ENCODE results near the gene GDPD5. TPM values are rescaled to one million over a fixed set of nuclear protein-coding genes. Genes with fewer than 3 reads are reported as not detected.

GDPD5 gene
- total RNA-seq, 1 donor from 2014 or later: 36.6 TPM

DNA sequence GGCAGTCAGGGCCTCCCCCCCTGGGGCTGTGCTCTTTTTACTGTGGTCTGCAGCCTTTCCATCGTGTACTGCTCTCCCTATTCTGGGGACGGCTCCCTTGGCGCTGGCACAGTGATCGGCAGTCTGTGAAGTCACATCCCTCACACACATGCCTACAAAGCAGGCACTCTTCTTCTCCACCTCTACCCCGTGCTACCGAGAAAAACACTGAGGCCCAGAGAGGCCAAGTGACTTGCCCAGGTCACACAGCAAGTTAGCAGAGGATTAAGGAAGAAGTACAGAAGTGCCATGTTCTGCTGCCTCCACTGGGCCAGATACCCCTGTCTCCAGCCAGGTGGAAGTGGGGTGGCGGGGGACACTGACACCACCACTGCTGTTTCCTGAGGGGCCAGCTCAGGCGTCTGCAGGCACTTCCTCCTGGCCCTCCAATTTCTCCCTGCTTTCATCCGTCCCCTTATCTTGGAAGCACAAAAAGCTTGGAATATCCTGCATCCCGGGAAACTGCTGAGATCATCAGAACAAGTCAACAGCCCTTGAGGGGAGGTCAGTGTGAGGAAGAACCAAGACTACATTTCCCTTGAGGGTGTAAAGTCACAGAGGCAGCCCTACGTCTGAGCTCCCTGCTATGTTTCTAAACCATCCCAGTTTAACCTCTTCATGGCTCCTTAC lies 62.5 kb downstream of the GDPD5 start:
- no peaks in the 10 kb centered on the region for H3K9me3 ChIP-seq
- peaks cover 11% of the 10 kb centered on the region for H3K4me1 ChIP-seq
- H3K4me3 ChIP-seq: no peak overlapping the region
- no peaks in the 10 kb centered on the region for H3K27me3 ChIP-seq
- TF ChIP-seq POLR2A (IDR thresholded peaks at IDR 0.05) (no peak), POLR2AphosphoS5 (IDR thresholded peaks at IDR 0.05; ENCODE audit: insufficient read depth in 1 of 2, low read depth in 1 of 2) (no peak)
- TF ChIP-seq, protein P1, sequence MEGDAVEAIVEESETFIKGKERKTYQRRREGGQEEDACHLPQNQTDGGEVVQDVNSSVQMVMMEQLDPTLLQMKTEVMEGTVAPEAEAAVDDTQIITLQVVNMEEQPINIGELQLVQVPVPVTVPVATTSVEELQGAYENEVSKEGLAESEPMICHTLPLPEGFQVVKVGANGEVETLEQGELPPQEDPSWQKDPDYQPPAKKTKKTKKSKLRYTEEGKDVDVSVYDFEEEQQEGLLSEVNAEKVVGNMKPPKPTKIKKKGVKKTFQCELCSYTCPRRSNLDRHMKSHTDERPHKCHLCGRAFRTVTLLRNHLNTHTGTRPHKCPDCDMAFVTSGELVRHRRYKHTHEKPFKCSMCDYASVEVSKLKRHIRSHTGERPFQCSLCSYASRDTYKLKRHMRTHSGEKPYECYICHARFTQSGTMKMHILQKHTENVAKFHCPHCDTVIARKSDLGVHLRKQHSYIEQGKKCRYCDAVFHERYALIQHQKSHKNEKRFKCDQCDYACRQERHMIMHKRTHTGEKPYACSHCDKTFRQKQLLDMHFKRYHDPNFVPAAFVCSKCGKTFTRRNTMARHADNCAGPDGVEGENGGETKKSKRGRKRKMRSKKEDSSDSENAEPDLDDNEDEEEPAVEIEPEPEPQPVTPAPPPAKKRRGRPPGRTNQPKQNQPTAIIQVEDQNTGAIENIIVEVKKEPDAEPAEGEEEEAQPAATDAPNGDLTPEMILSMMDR (IDR thresholded peaks at IDR 0.05): no peak
- no peaks in the 10 kb centered on the region for H3K36me3 ChIP-seq
- intact Hi-C loops (cut with DNase I): no loop called here
- H3K27ac ChIP-seq: no peak overlapping the region
- DNase-seq (ENCODE audit: extremely low spot score in 2 of 2): no peak

GRCh38 chr11:75462117-75462653 lies 63.6 kb downstream of the GDPD5 start:
- no peaks in the 10 kb centered on the region for H3K36me3 ChIP-seq
- no peak overlapping the region for H3K4me3 ChIP-seq
- H3K27me3 ChIP-seq: no peaks in the 10 kb centered on the region
- H3K9me3 ChIP-seq: no peaks in the 10 kb centered on the region
- H3K4me1 ChIP-seq: peaks cover 8% of the 10 kb centered on the region
- no peak for DNase-seq (ENCODE audit: extremely low spot score in 2 of 2)
- H3K27ac ChIP-seq: no peak overlapping the region
- TF ChIP-seq, protein P1 (IDR thresholded peaks at IDR 0.05): no peak
- no peak for TF ChIP-seq POLR2AphosphoS5 (IDR thresholded peaks at IDR 0.05; ENCODE audit: insufficient read depth in 1 of 2, low read depth in 1 of 2)
- intact Hi-C loops (cut with DNase I): no loop called here

DNA sequence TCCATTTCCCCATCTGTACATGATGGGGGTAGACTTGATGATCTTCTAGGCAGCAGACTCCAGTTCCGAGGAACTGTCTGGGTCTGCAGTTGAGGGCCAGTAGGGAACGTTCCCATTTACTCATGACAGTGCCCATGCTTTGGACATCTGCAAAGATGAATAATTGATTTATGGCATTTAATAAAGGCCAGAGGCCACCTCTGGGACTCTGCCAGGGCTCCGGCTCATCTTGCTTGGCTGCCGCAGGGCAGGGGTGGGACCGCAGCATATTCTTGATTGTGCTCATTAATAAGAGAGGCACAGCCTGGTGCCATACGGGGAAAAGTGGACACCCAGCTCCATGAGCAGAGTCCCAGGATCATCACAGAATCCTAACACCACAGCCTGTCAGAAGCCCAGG lies 64.6 kb downstream of the GDPD5 start:
- H3K9me3 ChIP-seq: no peaks in the 10 kb centered on the region
- TF ChIP-seq, protein P1 (IDR thresholded peaks at IDR 0.05): no peak
- TF ChIP-seq POLR2A (IDR thresholded peaks at IDR 0.05): no peak
- TF ChIP-seq POLR2AphosphoS5 (IDR thresholded peaks at IDR 0.05; ENCODE audit: insufficient read depth in 1 of 2, low read depth in 1 of 2): no peak
- no peaks in the 10 kb centered on the region for H3K27me3 ChIP-seq
- H3K4me1 ChIP-seq: peaks cover 6% of the 10 kb centered on the region
- no peak overlapping the region for H3K4me3 ChIP-seq
- intact Hi-C loops (cut with DNase I): no loop called here
- no peak overlapping the region for H3K27ac ChIP-seq
- no peak for DNase-seq (ENCODE audit: extremely low spot score in 2 of 2)
- H3K36me3 ChIP-seq: no peaks in the 10 kb centered on the region

DNA sequence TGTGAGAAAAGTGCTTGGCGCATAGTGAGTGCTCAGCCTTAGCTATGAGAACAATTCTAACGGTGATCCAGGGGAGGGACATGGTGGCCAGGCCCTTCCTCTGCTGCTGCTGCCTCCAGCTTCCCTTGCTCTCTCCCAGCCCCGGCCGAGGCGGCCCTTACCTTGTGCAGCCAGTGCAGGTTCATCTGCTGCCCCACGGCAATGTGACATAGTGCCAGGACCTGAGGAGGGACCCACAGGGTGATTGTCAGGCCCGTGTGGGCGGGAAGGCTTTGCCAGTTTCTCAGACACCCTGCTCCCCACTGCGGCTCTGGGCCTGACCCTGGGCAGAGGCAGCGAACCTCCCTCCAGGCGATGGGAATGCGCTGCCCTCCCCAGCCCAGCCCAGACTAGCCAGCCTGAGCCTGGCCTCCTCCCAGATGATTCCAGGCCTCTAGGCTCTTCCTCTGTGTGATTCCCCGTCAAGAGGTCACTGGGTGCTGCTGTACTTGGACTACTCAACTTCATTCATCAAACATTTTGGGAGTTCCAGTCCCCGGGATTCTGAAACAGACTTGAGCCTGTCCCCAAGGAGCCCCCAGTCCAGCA lies 69.1 kb downstream of the GDPD5 start:
- no peak overlapping the region for H3K4me3 ChIP-seq
- TF ChIP-seq POLR2A (IDR thresholded peaks at IDR 0.05): no peak
- TF ChIP-seq POLR2AphosphoS5 (IDR thresholded peaks at IDR 0.05; ENCODE audit: insufficient read depth in 1 of 2, low read depth in 1 of 2): no peak
- TF ChIP-seq, protein P1 (IDR thresholded peaks at IDR 0.05): no peak
- H3K9me3 ChIP-seq: no peaks in the 10 kb centered on the region
- DNase-seq (ENCODE audit: extremely low spot score in 2 of 2): no peak
- no peaks in the 10 kb centered on the region for H3K27me3 ChIP-seq
- intact Hi-C loops (cut with DNase I): no loop called here
- no peaks in the 10 kb centered on the region for H3K36me3 ChIP-seq
- peaks cover 8% of the 10 kb centered on the region for H3K4me1 ChIP-seq
- H3K27ac ChIP-seq: no peak overlapping the region

DNA sequence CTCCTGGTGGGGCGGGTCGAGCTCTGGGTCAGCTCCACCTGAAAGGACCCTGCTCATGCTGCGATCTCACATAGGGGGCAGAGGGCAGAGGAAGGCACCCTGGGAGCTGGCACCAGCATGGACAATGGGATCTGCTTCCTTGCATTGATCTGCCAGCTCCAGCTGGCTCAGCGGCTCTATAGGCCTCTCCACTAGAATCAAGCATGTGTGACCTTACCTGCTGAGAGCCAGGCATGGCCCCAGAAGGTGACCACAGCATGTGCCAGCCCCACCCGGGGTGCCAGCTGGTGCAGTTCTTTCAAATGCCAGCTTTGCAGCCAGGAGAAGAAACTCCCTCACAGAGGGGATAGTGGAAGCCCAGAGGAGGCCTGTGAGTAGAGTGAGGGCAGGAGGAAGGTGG lies 70.8 kb downstream of the GDPD5 start:
- Histone ChIP-seq H3K9me3 (no peaks in the 10 kb centered on the region), H3K36me3 (no peaks in the 10 kb centered on the region), H3K4me3 (no peak overlapping the region), H3K27ac (no peak overlapping the region), H3K4me1 (peaks cover 8% of the 10 kb centered on the region), H3K27me3 (no peaks in the 10 kb centered on the region)
- DNase-seq (ENCODE audit: extremely low spot score in 2 of 2): no peak
- TF ChIP-seq, protein P1 (IDR thresholded peaks at IDR 0.05): no peak
- no peak for TF ChIP-seq POLR2AphosphoS5 (IDR thresholded peaks at IDR 0.05; ENCODE audit: insufficient read depth in 1 of 2, low read depth in 1 of 2)
- no peak for TF ChIP-seq POLR2A (IDR thresholded peaks at IDR 0.05)
- intact Hi-C loops (cut with DNase I): no loop called here

All from vagina (tissue), 2 donors.